GM21526 (cell line): ENCODE results near the gene CA7.
A peak's percentile ranks its signal among the peaks of the same experiment; 100 is the strongest.

ENCODE experiments used
- ATAC-seq: cut with Tn5 transposase; IDR thresholded peaks from one replicate; pipeline ENCODE4 v1.9.1; 2021; ENCODE audit warnings: moderate library complexity; ENCODE audit not compliant: unreplicated experiment, low FRiP score

The CA7 gene

GRCh38 chr16:66871840-66872239 is 27.6 kb downstream of the CA7 start:
- no peak for ATAC-seq

DNA sequence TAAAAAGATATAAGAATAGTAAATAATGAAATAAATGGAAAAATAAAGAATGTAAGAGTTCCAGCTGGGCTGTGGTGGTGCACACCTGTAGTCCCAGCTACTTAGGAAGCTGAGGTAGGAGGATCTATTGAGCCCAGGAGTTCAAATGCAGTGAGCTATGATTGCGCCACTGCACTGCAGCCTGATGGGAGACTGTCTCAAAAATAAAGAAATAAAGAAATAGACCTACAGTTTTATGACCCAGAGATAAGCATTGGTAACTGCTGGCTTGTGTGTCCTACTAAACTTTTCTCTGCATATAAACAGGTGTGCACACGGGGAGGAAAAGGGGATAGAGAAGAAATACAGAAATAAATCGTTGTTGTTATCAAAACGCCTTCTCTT is 28.3 kb downstream of the CA7 start:
- no peak for ATAC-seq

DNA sequence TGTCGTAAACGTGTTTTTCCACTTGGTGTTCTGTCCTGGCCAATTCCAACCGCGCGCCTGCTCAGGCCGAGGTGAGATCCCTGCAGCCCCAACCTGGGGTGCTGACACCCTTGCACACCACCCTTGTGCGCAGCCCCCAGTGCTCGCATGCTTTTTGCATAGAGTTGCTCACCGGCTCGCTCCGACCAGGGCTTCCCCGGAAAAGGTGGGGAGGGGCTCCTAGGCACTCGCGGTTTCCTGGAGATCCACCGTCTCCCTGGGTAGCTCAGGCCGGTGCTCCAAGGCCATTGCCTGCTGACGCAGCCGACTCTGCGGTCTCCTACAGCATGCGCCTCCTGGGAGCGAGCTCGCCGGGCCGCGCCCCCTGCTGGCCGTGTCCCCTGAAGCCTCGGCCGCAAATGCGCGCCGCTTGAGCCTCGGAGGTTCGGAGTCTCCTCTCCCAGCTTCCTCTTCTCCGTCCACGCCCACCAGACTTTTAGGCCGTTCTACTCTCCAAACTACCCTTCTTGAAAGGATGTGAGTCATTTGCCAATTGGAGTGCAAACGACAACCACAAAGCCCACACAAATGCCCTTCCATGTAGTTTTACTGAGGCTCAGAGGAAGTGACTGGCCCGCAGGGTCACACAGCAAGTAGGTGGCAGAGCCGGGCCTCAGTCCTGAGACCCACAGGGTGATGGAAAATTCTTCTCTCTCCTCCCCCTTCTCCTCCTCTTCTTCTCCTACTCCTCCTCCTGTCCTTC is 28.9 kb downstream of the CA7 start:
- peak; percentile 77 for ATAC-seq

GRCh38 chr16:66873685-66874055 is 29.5 kb downstream of the CA7 start:
- no peak for ATAC-seq

DNA sequence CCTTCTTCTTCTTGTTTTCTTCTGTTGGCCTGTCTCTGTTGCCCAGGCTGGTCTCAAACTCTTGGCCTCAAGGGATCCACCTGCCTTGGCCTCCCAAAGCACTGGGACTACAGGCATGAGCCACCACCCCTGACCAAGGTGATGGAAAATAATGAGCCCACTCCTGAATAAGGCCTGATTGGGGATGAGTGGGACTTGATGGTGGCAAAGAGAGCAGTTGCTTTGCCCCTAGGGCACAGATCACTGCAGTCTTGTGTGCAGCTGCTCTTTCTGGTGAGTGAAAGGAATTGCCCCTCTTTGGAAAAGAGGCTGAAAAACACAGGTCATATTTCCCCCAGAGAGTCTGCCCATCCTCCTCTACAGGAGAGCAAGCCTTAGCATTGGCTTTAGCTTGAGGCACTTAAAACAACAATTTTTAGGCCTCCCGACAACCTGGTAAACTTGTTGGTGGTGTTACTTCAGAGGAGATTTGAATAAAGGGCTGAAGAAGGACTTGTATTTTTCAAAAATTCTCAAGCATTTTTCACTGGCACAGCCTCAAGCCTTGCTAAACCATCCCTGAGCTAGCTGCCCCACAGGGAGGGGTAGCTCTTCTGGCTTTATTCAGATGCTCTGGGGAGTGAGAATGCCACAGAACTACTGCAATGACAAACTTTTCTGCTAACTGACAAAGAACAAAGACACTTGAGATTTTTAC is 30.0 kb downstream of the CA7 start:
- no peak for ATAC-seq

DNA sequence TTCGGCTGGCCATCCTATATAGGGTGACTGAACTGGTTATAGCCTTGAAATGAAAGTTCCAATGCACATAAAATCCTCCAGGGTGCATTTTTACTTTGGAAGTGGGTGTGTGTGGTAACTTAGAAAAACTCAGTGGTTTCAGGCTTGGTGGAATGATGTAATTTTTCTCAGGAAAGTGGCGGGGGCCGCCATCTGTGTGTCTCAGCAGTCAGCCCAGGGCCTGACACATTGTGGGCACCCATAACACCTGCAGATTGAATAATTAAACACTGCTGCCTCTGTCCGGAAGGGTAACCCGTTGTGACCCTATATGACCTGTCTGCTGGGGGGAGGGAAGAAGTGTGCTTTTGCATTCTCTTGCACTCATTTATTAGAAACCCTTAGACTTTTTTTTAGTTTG is 33.9 kb downstream of the CA7 start:
- ATAC-seq, result no peak

GRCh38 chr16:66880288-66881013 is 36.2 kb downstream of the CA7 start, which contains the start of gene PDP2:
PDP2 (plus strand) TSS chr16:66880515; CDS start chr16:66884285, 3,770 bp downstream.
- peak; percentile 86 for ATAC-seq

DNA sequence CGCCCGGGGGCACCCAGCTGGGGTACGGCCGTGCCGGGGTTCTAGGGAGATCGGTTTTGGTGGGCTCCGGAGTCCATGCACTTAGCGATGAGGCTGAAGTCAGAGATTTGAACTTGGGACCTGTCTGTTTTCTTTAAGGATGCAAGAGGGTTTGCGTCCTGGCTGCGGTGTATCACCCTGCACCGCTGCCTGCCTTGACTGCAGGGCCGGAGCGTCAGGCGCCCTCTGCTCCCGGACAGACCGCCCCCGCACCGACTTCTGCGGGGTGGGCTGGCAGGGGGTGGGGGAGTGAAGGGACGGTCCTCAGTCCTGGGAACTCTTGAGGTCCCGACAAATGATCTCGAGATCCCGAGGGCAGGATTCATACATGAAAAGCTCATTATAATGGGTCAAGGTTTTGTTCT is 36.8 kb downstream of the CA7 start:
- no peak for ATAC-seq

DNA sequence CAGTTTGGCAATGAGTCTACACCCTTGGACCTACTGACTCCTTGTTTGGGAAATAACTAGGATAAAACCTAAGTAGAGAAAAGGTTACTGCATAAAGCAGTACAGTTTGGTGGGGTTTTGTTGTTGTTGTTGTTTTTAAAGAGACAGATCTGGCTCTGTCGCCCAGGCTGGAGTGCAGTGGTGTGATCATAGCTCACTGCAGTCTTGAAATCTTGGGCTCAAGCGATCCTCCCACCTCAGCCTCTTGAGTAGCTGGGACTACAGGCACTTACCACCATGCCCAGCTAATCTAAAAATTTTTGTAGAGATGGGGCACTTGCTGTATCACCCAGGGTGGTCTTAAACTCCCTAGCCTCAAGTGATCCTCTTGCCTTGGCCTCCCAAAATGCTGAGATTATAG is 37.3 kb downstream of the CA7 start:
- ATAC-seq, result no peak

GRCh38 chr16:66881964-66882508 is 37.8 kb downstream of the CA7 start:
- no peak for ATAC-seq

DNA sequence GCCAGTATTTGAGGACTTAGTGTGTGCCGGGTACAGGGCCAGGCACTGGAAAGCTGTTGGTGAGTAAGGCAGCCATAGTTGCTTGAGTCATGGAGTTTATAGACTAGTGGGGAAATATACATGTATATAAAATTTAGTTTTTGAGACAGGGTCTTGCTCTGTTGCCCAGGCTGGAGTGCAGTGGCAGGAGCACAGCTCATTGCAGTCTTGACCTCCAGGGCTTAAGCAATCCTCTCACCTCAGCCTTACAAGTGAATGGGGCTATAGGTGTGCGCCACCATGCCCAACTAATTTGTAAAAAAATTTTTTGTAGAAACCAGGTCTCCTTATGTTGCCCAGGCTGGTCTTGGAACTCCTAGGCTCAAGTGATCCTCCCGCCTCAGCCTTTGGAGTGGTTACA is 38.5 kb downstream of the CA7 start:
- ATAC-seq, result no peak

- ATAC-seq, result no peak
These were observed 41.3 kb downstream of the CA7 start for GRCh38 chr16:66885491-66885890.

GRCh38 chr16:66886321-66886720 is 42.1 kb downstream of the CA7 start:
- no peak for ATAC-seq

DNA sequence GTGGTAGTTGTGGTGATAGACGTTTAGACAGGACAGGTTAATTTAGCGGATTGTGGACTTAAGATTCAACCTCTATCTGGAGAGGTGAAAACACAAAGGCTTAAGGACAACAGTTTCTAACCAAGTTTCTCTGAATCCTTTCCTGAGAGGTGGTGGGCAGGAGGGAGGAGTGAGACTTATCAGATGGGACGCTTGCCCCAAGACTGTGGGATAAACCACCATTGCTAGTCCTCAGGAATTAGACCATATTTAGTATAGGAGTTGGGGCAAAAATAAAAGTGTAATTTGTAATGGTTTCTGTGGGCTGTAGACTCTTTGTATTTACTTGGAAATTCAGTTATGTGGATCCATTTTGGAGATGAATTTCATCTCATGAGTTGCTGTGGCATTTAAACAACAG is 42.7 kb downstream of the CA7 start:
- ATAC-seq, result no peak

- ATAC-seq, result no peak
These were observed 44.7 kb downstream of the CA7 start for GRCh38 chr16:66888647-66889615.

- no peak for ATAC-seq
These were observed 45.4 kb downstream of the CA7 start for GRCh38 chr16:66889622-66890021.

DNA sequence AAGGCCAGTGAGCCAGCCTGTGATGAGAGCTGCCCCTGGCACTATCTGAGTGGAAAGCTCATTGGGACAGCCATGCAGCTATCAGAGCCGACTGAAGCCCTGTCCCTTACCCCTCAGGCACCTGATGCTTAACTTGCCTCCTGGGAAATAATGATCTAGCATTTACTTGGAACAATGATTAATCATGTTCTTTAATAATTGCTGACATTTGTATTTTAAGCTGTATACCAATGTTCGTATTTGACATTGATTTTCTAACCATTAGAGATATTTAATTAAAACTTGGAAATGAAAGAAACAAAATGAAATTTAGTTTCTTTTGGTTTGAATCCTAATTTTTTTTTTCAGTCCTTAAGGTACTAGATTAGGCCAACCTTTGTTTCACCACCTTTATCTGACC is 46.6 kb downstream of the CA7 start:
- ATAC-seq, result no peak

DNA sequence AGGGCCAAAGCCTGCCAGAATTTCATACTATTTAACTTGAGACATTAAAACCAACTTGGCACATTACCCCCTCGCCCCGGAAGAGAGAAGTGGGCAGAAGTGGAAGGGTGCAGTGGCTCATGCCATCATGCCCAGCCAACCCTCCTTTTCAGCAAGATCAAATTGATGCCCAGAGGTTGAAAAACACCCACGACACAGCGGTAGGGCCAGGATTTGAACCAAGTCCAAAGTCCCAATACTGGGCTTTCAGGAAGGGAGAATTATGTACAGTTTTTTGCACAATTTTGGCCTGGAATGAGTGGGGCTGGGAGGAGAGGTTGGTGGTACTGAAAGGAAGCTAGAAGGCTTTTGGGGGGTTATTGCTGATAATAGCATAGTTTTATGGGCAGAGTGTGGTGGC is 47.1 kb downstream of the CA7 start:
- no peak for ATAC-seq

GRCh38 chr16:66891797-66892196 is 47.6 kb downstream of the CA7 start:
- ATAC-seq, result no peak

- ATAC-seq, result no peak
These were observed 49.8 kb downstream of the CA7 start for GRCh38 chr16:66894055-66894454.
